ENCODE data around the gene AMBP.

The AMBP gene

GRCh38 chr9:114122136-114123027, 44.3 kb upstream of the AMBP start:
- TF ChIP-seq CTCF (IDR thresholded peaks at IDR 0.05; ENCODE audit: low read depth, low read length): no peak
- no peak overlapping the region for H3K4me3 ChIP-seq (ENCODE audit: low read depth, low read length)

- TF ChIP-seq CTCF (IDR thresholded peaks at IDR 0.05; ENCODE audit: low read depth, low read length): no peak
- no peak overlapping the region for H3K4me3 ChIP-seq (ENCODE audit: low read depth, low read length)
These were observed 43.4 kb upstream of the AMBP start for GRCh38 chr9:114121227-114122135.

GRCh38 chr9:114120192-114121014, 42.3 kb upstream of the AMBP start:
- TF ChIP-seq CTCF (IDR thresholded peaks at IDR 0.05; ENCODE audit: low read depth, low read length): no peak
- H3K4me3 ChIP-seq (ENCODE audit: low read depth, low read length): no peak overlapping the region

GRCh38 chr9:114119242-114120191, 41.4 kb upstream of the AMBP start:
- no peak overlapping the region for H3K4me3 ChIP-seq (ENCODE audit: low read depth, low read length)
- TF ChIP-seq CTCF (IDR thresholded peaks at IDR 0.05; ENCODE audit: low read depth, low read length): no peak

GRCh38 chr9:114117996-114118830, 40.1 kb upstream of the AMBP start:
- no peak for TF ChIP-seq CTCF (IDR thresholded peaks at IDR 0.05; ENCODE audit: low read depth, low read length)
- no peak overlapping the region for H3K4me3 ChIP-seq (ENCODE audit: low read depth, low read length)
